ENCODE data around the gene TXNDC2. TPM values are rescaled to one million over a fixed set of nuclear protein-coding genes. Genes with fewer than 3 reads are reported as not detected.
"Not testable (repeated sequence)": the region's sequence is repeated elsewhere in the genome, so short reads cannot be mapped to it uniquely, and the experiment has no call there.

The TXNDC2 gene
- total RNA-seq, 2 experiments from 2014 or later: not detected

DNA sequence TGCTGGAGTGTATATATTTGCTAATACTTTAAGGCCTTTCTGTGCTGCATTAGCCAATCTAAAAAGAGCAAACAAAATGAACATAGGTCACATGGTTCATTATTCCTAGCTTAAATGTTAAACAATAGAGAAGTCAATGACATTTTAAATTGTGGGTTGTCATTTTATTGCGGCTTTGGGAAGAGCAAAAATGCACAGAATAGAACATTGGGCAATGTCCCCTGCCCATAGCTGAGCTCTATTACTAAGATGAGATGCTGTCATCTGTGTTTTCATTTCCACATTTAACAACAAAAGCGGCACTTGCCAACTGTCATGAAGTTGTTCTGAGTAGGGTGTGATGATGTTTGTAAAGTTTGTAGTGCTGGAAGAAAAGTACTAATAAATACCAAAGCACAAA is 24.9 kb downstream of the TXNDC2 start:
- Mint-ChIP-seq H3K4me1 (ENCODE audit: low read depth) (peaks cover 13% of the 10 kb centered on the region), H3K36me3 (ENCODE audit: low read depth) (no peaks in the 10 kb centered on the region), H3K4me3 (no peak overlapping the region), H3K9me3 (ENCODE audit: insufficient read depth) (no peaks in the 10 kb centered on the region), H3K27ac (no peak overlapping the region), H3K27me3 (ENCODE audit: low read depth) (peaks cover 23% of the 10 kb centered on the region)
- DNase-seq (no peak), ATAC-seq (no peak)
- POLR2A ChIA-PET: no interaction called here
- CTCF ChIA-PET: no interaction called here

DNA sequence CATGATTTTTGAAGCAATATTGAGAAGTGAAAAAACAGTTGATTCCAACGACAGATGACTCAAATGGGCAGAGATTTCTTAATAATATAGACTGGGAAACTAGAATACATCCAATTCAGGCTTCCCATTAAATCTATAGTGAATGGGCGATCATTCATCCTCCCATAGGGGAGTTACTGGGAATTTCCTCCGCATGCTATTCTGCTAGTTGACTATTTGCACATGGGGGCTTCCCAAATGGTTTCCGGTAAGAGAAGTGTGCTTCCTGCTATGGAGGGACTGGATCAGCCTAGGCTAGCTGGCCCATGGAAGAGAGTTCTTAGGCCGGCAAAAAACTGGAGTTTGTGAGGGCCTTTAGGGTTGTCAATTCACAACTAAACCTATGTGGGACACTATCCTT is 25.5 kb downstream of the TXNDC2 start:
- ChIA-PET POLR2A (interaction anchor here (0.6 to 0.7 kb wide), 2 partner anchors 13 to 204 kb away, joined by 3 read pairs; no protein-coding TSS in a partner anchor), CTCF (no interaction called here)
- Mint-ChIP-seq H3K4me3 (no peak overlapping the region), H3K27me3 (ENCODE audit: low read depth) (peaks cover 18% of the 10 kb centered on the region), H3K9me3 (ENCODE audit: insufficient read depth) (no peaks in the 10 kb centered on the region), H3K36me3 (ENCODE audit: low read depth) (no peaks in the 10 kb centered on the region), H3K27ac (no peak overlapping the region), H3K4me1 (ENCODE audit: low read depth) (peaks cover 19% of the 10 kb centered on the region)
- ATAC-seq (no peak), DNase-seq (no peak)

DNA sequence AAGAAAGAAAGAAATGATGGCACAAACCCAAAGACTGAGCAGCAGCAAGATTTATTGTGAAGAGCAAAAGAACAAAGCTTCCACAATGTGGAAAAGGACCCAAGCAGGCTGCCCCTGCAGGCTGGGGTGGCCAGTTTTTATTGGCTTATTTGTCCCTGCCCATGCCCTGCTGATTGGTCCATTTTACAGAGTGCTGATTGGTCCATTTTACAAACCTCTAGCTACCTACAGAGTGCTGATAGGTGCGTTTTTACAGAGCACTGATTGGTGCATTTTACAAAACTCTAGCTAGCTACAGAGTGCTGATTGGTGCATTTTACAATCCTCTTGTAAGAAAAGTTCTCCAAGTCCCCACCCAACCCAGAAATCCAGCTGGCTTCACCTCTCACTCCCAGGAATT is 26.5 kb downstream of the TXNDC2 start:
- CTCF ChIA-PET; ATAC-seq; H3K9me3 Mint-ChIP-seq (ENCODE audit: insufficient read depth); DNase-seq; H3K4me3 Mint-ChIP-seq; H3K27ac Mint-ChIP-seq; H3K36me3 Mint-ChIP-seq (ENCODE audit: low read depth); POLR2A ChIA-PET: not testable (repeated sequence)
- H3K27me3 Mint-ChIP-seq (ENCODE audit: low read depth): peaks cover 15% of the 10 kb centered on the region
- H3K4me1 Mint-ChIP-seq (ENCODE audit: low read depth): peaks cover 25% of the 10 kb centered on the region

DNA sequence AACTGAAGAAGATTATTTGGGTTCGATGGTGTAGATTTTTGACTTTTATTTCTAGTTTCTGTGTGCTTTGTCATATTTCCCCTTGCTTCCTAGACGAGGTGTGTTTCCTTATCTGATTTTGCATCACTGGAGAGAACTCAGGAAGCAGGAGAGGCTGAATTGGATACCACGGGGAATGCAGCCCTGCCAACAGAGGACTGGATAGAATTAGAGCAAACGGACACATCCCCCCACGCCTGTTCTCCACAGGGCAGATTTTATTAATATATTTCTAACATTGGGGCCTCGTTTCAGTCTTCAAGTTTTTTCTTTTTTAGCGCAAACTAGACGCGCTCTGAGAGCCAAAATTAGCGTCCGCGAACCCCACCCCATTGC is 27.4 kb downstream of the TXNDC2 start:
- H3K4me1 Mint-ChIP-seq (ENCODE audit: low read depth): peaks cover 25% of the 10 kb centered on the region
- H3K27me3 Mint-ChIP-seq (ENCODE audit: low read depth): peaks cover 12% of the 10 kb centered on the region
- ChIA-PET POLR2A (interaction anchor here (0.7 to 2.4 kb wide), 7 partner anchors 13 to 613 kb away, joined by 3 to 10 read pairs (median 4); partner anchors contain the start of genes NAPG and TXNDC2), CTCF (interaction anchor here (0.7 to 1.3 kb wide), 4 partner anchors 11 to 105 kb away, joined by 3 to 10 read pairs (median 4); no protein-coding TSS in a partner anchor)
- DNase-seq: no peak
- H3K27ac Mint-ChIP-seq: peak overlapping the region; percentile 93
- no peaks in the 10 kb centered on the region for H3K36me3 Mint-ChIP-seq (ENCODE audit: low read depth)
- no peak for ATAC-seq
- H3K4me3 Mint-ChIP-seq: peak overlapping the region; percentile 84
- H3K9me3 Mint-ChIP-seq (ENCODE audit: insufficient read depth): no peaks in the 10 kb centered on the region

DNA sequence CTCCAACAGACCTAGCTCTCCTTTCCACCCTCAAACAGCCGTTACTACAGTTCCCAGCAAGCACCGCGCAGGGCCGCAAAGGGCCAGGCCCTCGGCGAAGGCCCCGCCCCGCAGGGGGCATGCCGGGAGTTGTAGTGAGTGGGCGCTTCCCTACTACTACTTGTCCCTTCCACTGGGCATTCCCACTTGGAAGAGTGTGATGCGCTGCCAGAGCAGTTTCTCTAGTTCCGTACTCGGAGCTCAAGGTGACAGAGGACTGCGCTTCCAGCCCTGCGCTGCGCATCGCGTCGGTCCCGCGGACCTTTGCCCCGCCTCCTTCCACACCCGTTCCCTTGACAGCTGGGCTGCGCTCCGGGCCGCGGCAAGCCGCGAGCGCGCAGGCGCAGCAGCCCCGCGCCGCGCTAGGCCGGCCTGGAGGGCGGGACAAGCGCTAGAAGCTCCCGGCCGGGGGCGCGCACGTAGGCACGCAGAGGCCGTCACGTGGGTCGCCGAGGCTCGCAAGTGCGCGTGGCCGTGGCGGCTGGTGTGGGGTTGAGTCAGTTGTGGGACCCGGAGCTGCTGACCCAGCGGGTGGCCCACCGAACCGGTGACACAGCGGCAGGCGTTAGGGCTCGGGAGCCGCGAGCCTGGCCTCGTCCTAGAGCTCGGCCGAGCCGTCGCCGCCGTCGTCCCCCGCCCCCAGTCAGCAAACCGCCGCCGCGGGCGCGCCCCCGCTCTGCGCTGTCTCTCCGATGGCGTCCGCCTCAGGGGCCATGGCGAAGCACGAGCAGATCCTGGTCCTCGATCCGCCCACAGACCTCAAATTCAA is 28.0 kb downstream of the TXNDC2 start, which contains the start of gene VAPA:
TSS of gene VAPA (plus strand) at position 491 of the 808 bp plus-strand sequence. CDS start at position 732, 241 bp downstream.
- Mint-ChIP-seq H3K9me3 (ENCODE audit: insufficient read depth) (no peaks in the 10 kb centered on the region), H3K4me3 (peak within 1 kb of the TSS; percentile 84), H3K27ac (peak within 1 kb of the TSS; percentile 93), H3K36me3 (ENCODE audit: low read depth) (no peaks in the 10 kb centered on the region), H3K4me1 (ENCODE audit: low read depth) (peaks cover 25% of the 10 kb centered on the region), H3K27me3 (ENCODE audit: low read depth) (peaks cover 9% of the 10 kb centered on the region)
- ATAC-seq (peak; percentile 88), DNase-seq (peak; percentile 94)
- CTCF ChIA-PET: interaction anchor here (0.7 to 1.3 kb wide), 4 partner anchors 10 to 104 kb away, joined by 3 to 10 read pairs (median 4); no protein-coding TSS in a partner anchor
- POLR2A ChIA-PET: interaction anchor here (0.7 to 2.4 kb wide), 10 partner anchors 9 to 612 kb away, joined by 3 to 10 read pairs (median 4); partner anchors contain the start of genes NAPG and TXNDC2

DNA sequence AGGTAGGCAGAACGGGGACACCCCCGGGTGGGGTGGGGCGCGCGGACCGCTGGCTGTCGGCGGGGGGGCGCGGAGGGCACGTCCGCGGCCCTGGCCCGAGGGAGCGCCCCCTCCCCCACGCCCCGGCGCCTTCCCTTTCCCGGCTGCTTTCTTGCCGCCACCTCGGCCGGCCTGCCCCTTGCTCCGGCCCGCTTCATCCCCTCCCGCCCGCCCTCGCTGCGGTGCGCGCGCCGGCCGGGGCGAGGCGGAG is 28.5 kb downstream of the TXNDC2 start:
- H3K4me3 Mint-ChIP-seq: peak overlapping the region; percentile 84
- ChIA-PET POLR2A (interaction anchor here (1.1 to 2.4 kb wide), 5 partner anchors 9 to 296 kb away, joined by 3 to 10 read pairs (median 6); no protein-coding TSS in a partner anchor), CTCF (interaction anchor here (1.3 kb wide), 1 partner anchor 37 kb away, joined by 10 read pairs; no protein-coding TSS in a partner anchor)
- H3K27me3 Mint-ChIP-seq (ENCODE audit: low read depth): peaks cover 6% of the 10 kb centered on the region
- ATAC-seq (no peak), DNase-seq (no peak)
- H3K4me1 Mint-ChIP-seq (ENCODE audit: low read depth): peaks cover 25% of the 10 kb centered on the region
- peak overlapping the region; percentile 93 for H3K27ac Mint-ChIP-seq
- no peaks in the 10 kb centered on the region for H3K9me3 Mint-ChIP-seq (ENCODE audit: insufficient read depth)
- no peaks in the 10 kb centered on the region for H3K36me3 Mint-ChIP-seq (ENCODE audit: low read depth)

DNA sequence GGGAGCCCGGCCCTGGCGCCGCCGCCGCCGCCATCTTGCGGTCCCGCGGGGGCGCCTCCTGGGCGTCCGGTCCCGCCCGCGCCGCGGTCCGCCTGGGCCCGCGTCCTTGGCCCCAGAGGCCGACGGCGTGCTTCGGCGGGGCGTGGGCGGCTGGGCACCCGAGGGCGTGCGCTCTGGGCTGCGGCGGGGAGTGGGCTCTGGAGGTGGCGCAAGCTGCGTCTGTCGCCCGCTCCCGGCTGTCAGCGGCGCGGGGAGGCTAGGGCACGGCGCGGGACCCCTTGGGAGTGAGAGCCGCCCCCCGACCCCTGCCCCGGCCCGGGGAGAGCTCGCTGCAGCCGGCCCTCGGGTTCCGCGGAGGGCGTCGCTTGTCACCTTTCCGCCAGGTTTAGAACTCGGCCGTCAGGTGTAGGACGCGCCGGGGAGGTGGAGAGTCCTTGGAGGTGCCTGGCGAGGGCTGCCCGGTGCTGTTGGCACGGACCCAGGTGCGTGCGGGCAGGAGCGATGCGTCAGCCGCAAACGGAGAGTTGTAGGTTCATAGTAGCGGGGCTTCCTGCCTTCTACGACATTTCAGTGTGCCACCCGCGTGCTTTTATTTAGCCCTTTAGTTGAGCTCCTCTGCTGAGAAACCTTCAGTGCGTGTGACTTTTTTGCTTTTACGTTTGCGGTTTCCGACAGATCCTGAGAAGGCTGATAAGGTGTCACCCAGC is 29.0 kb downstream of the TXNDC2 start:
- ChIA-PET POLR2A (interaction anchor here (0.9 to 2.4 kb wide), 6 partner anchors 8 to 1937 kb away, joined by 3 to 10 read pairs (median 4); partner anchors contain the start of gene NAPG), CTCF (interaction anchor here (0.7 kb wide), 1 partner anchor 11 kb away, joined by 3 read pairs; no protein-coding TSS in a partner anchor)
- H3K4me1 Mint-ChIP-seq (ENCODE audit: low read depth): peaks cover 25% of the 10 kb centered on the region
- peak; percentile 41 for ATAC-seq
- peak; percentile 81 for DNase-seq
- peak overlapping the region; percentile 90 for H3K27ac Mint-ChIP-seq
- peak overlapping the region; percentile 83 for H3K4me3 Mint-ChIP-seq
- peaks cover under 1% of the 10 kb centered on the region for H3K27me3 Mint-ChIP-seq (ENCODE audit: low read depth)
- no peaks in the 10 kb centered on the region for H3K36me3 Mint-ChIP-seq (ENCODE audit: low read depth)
- no peaks in the 10 kb centered on the region for H3K9me3 Mint-ChIP-seq (ENCODE audit: insufficient read depth)

DNA sequence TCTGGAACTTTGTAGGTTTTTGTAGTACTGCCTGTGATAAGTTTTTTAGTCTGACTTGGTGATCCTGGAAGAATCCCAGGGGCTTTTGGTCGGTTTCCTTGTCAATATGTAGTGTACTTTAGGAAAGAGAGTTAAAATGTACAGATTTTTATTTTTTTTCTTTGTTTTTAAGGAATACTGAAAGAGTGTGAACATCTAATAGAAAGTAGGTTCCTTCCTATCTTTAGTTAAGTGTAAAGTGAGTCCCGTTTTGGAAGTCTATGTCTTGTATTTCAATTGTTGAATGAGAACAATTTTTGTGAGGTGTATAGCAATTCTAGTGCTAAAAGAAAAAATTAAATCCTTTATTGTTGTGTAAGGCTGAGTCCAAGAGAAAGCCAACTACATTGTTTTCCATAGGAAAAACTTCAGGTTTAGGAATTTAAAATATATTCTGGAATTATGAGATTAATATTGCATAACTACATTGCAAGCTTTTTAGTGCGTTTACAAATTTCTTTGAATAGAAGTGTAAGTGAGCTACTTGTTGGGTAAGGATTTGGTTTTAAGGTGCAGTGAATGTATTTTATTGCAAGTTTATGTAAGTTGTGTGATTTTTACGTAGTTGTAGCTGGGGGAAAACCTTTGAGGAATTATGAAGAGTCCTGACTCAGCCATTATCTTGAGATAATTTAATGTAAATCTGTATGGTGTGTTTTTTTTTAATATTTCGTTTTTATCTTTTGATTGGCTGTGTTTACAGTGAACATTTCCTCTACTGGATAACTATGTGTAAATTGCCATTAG is 29.7 kb downstream of the TXNDC2 start:
- Mint-ChIP-seq H3K27me3 (ENCODE audit: low read depth) (no peaks in the 10 kb centered on the region), H3K9me3 (ENCODE audit: insufficient read depth) (no peaks in the 10 kb centered on the region), H3K36me3 (ENCODE audit: low read depth) (no peaks in the 10 kb centered on the region), H3K4me3 (peak overlapping the region; percentile 83), H3K27ac (peak overlapping the region; percentile 90), H3K4me1 (ENCODE audit: low read depth) (peaks cover 25% of the 10 kb centered on the region)
- ChIA-PET POLR2A (interaction anchor here (0.9 to 2.4 kb wide), 4 partner anchors 14 to 1937 kb away, joined by 3 to 10 read pairs (median 4); partner anchors contain the start of gene NAPG), CTCF (interaction anchor here (0.7 kb wide), 1 partner anchor 10 kb away, joined by 3 read pairs; no protein-coding TSS in a partner anchor)
- no peak for ATAC-seq
- no peak for DNase-seq

DNA sequence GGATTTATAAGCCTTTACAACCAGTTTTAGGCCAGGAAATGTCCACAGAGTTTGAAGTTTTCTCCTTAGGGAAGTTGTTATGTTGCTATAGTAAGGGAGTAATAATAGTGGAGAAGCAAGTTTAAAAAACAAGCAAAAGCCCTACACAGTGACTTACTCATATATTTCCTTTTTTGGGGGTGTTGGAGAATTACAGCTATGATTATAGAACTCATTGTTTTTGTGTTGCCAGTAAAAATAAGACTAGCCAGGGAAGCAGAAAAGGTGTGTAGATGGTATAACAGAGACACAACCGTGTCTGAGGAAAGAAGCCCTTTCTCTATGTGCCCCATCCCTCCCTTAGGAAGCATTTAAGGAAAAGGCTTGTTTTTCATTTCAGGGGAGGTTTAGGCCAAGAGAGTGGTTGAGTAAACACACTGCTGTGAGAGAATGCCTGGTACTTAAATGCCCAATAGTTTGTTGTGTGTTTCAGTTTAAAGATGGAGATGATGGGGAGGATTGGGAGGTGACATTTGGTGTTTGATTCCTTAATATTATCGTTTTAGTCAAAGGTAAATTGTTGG is 30.4 kb downstream of the TXNDC2 start:
- peak overlapping the region; percentile 83 for H3K4me3 Mint-ChIP-seq
- ATAC-seq (no peak), DNase-seq (no peak)
- H3K36me3 Mint-ChIP-seq (ENCODE audit: low read depth): no peaks in the 10 kb centered on the region
- ChIA-PET CTCF (no interaction called here), POLR2A (no interaction called here)
- H3K27me3 Mint-ChIP-seq (ENCODE audit: low read depth): no peaks in the 10 kb centered on the region
- no peak overlapping the region for H3K27ac Mint-ChIP-seq
- peaks cover 25% of the 10 kb centered on the region for H3K4me1 Mint-ChIP-seq (ENCODE audit: low read depth)
- no peaks in the 10 kb centered on the region for H3K9me3 Mint-ChIP-seq (ENCODE audit: insufficient read depth)

DNA sequence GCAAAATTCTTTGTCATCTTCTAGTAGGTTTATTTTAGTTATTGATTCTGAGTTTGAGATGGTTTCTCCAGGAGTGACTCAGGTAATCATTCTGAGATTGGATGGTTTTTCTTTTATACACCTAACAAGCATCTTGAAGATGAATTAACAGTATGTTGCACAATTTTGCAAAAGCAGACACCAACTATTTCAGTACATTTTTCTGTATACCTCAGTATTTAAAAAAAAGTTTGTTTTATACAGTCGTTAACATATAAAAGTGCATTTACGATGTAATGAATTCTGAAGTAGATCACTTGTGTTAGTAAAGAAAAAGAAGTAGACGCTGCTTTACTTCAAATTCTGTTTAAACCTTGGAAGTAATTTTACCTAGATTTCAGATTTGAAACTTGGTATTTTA is 31.0 kb downstream of the TXNDC2 start:
- ChIA-PET POLR2A (no interaction called here), CTCF (no interaction called here)

DNA sequence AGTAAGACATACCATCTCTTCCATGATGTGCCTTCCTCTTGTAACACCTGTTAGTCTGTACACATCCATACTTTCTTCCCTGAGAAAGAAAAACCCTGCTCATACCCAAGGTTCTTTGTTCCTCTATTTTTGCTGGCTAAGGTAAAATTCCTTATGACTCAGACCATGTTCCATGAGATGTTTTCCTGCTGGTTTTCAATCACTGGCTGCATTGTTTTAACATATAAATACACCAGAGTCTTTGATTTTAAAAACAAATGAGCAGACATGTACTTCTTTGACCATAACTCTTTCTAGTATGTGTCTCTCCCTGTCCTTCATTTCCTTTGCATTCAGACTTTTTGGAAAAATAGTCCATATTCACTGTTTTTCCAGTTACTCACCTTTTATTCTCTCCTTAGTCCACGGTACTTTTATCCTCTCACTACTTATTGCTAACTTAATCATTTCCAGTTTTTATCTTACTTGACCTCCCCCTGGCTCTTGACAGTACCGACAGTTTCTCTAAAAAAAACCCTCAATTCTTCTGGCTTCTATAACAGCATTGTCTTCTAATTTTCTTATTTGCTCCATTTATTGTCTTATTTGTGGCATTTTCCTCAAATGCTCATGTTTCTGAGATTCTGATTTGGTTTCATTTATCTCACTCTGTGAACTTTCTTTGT is 32.4 kb downstream of the TXNDC2 start:
- Mint-ChIP-seq H3K4me1 (ENCODE audit: low read depth) (peaks cover 30% of the 10 kb centered on the region), H3K27me3 (ENCODE audit: low read depth) (no peaks in the 10 kb centered on the region), H3K9me3 (ENCODE audit: insufficient read depth) (no peaks in the 10 kb centered on the region), H3K4me3 (no peak overlapping the region), H3K36me3 (ENCODE audit: low read depth) (peaks cover 2% of the 10 kb centered on the region), H3K27ac (no peak overlapping the region)
- ChIA-PET POLR2A (no interaction called here), CTCF (no interaction called here)
- DNase-seq (no peak), ATAC-seq (no peak)

More for the DNA sequence above, 31.0 kb downstream of the TXNDC2 start:
- DNase-seq (no peak), ATAC-seq (no peak)
- H3K9me3 Mint-ChIP-seq (ENCODE audit: insufficient read depth): no peaks in the 10 kb centered on the region
- no peaks in the 10 kb centered on the region for H3K36me3 Mint-ChIP-seq (ENCODE audit: low read depth)
- no peak overlapping the region for H3K27ac Mint-ChIP-seq
- peaks cover 27% of the 10 kb centered on the region for H3K4me1 Mint-ChIP-seq (ENCODE audit: low read depth)
- H3K27me3 Mint-ChIP-seq (ENCODE audit: low read depth): no peaks in the 10 kb centered on the region
- H3K4me3 Mint-ChIP-seq: no peak overlapping the region

All from activated CD8-positive, alpha-beta T cell treated with anti-CD3 and anti-CD28 coated beads, Interleukin-2, amount 10 ng/mL, durations not matched to agents 7 days and 5 days (primary cell).